HCT116 (cell line): ENCODE data around the gene DHRS13. TPM values are rescaled to one million over a fixed set of nuclear protein-coding genes. Genes with fewer than 3 reads are reported as not detected.
"Not testable (repeated sequence)": the region's sequence is repeated elsewhere in the genome, so short reads cannot be mapped to it uniquely, and the experiment has no call there.

Experiments used
- ATAC-seq: fragments of 200-7000 bp; cut with Tn5 transposase; 2 replicates; pipeline ENCODE4 v1.9.1; 2020; ENCODE audit warnings: mild to moderate bottlenecking, moderate library complexity
- BruUV-seq: library from RNA; stranded (reverse); fragments of 400-500 nt; replicated peaks from 2 replicates; lab custom pipeline; 2021; lab: Mats Ljungman, UMichigan
- CTCF ChIA-PET: fragments of 300-600 bp; sonication (Branson Sonifier 250); formaldehyde crosslinking; loops from one replicate; lab custom pipeline; 2021; ENCODE audit warnings: antibody characterized with exemption; lab: Charles Lee
- POLR2A ChIA-PET: fragments of 300-600, 350-600 bp; sonication (Branson Sonifier 250); formaldehyde crosslinking; loops from one replicate; lab custom pipeline; 2021; ENCODE audit warnings: antibody characterized with exemption; lab: Charles Lee
- RAD21 ChIA-PET, 2 experiments: fragments of 300-600 bp; sonication (Branson Sonifier 250); formaldehyde crosslinking; loops; one replicate each; lab custom pipeline; 2023; ENCODE audit warnings: low total read pairs in 2 of 2; ENCODE audit not compliant: uncharacterized antibody in 2 of 2, unreplicated experiment in 2 of 2, low non-redundant PET in 1 of 2; lab: Charles Lee
- DNase-seq: peaks from one replicate; pipeline ENCODE4 v3.0.0-alpha.2; 2010; ENCODE audit warnings: low read depth, low spot score
- H2AFZ ChIP-seq: fragments of 200-600 bp; shearing (Covaris generic), sonication (generic); 2 replicates; pipeline ENCODE4 v1.6.1; 2017; ENCODE audit warnings: low read depth, mixed run types, mixed read lengths, antibody characterized with exemption, low read length; ENCODE audit not compliant: poor library complexity, severe bottlenecking
- H3K27ac ChIP-seq: 2 replicates; pipeline ENCODE4 v1.5.1; 2012; ENCODE audit warnings: low read depth, low read length
- H3K27me3 ChIP-seq: fragments of 200-600 bp; sonication (generic); 2 replicates; pipeline ENCODE4 v1.6.1; 2016; ENCODE audit warnings: mixed run types, low read length, mixed read lengths; ENCODE audit not compliant: insufficient read depth
- H3K36me3 ChIP-seq, 2 experiments: fragments of 200-500 bp in 1 of 2; fragments of 200-600 bp in 1 of 2; sonication (Bioruptor generic) in 1 of 2; sonication (generic) in 1 of 2; 2 replicates each; pipeline versions ENCODE4 v1.5.1 to v1.6.1; 2014 to 2016; ENCODE audit warnings: low read length in 2 of 2, inconsistent platforms in 1 of 2, mixed read lengths in 1 of 2, mixed run types in 1 of 2; ENCODE audit not compliant: insufficient read depth in 2 of 2, control insufficient read depth in 1 of 2
- H3K4me1 ChIP-seq, 2 experiments: fragments of 200-600 bp in 1 of 2; sonication (generic) in 1 of 2; 2 replicates each; pipeline versions ENCODE4 v1.5.1 to v1.6.1; 2012 to 2017; ENCODE audit warnings: low read length in 2 of 2, inconsistent platforms in 1 of 2, mild to moderate bottlenecking in 1 of 2, mixed read lengths in 1 of 2, mixed run types in 1 of 2, moderate library complexity in 1 of 2; ENCODE audit not compliant: insufficient read depth in 2 of 2, control insufficient read depth in 1 of 2
- H3K4me2 ChIP-seq: fragments of 200-600 bp; sonication (generic); 2 replicates; pipeline ENCODE4 v1.6.1; 2017; ENCODE audit warnings: mixed run types, low read length, mixed read lengths
- H3K4me3 ChIP-seq, 2 experiments: fragments of 200-600 bp in 1 of 2; sonication (generic) in 1 of 2; replicated peaks in 1 of 2; 2 replicates each; pipeline ENCODE4 v1.5.1; 2011 to 2016; ENCODE audit warnings: low read length in 2 of 2, control low read depth in 1 of 2, low read depth in 1 of 2, mild to moderate bottlenecking in 1 of 2, mixed read lengths in 1 of 2, mixed run types in 1 of 2
- H3K79me2 ChIP-seq: fragments of 200-600 bp; sonication (generic); 2 replicates; pipeline ENCODE4 v1.6.1; 2017; ENCODE audit warnings: mild to moderate bottlenecking, mixed run types, low read length, moderate library complexity, mixed read lengths; ENCODE audit not compliant: insufficient read depth
- H3K9ac ChIP-seq: fragments of 200-600 bp; sonication (generic); 2 replicates; pipeline ENCODE4 v1.6.1; 2016; ENCODE audit warnings: low read length, mixed read lengths
- H3K9me2 ChIP-seq: fragments of 200-600 bp; sonication (generic), shearing (Covaris generic); 2 replicates; pipeline ENCODE4 v1.6.1; 2017; ENCODE audit warnings: mixed run types, mild to moderate bottlenecking, moderate library complexity; ENCODE audit not compliant: insufficient read depth
- H3K9me3 ChIP-seq, 2 experiments: fragments of 200-500 bp in 1 of 2; fragments of 200-600 bp in 1 of 2; sonication (Bioruptor generic) in 1 of 2; sonication (generic) in 1 of 2; 2 replicates each; pipeline ENCODE4 v1.6.1; 2014 to 2017; ENCODE audit warnings: low read length in 2 of 2, mixed read lengths in 2 of 2, inconsistent platforms in 1 of 2, low read depth in 1 of 2, mild to moderate bottlenecking in 1 of 2, mixed run types in 1 of 2, moderate library complexity in 1 of 2; ENCODE audit not compliant: control insufficient read depth in 1 of 2, insufficient read depth in 1 of 2
- H4K20me1 ChIP-seq: fragments of 200-600 bp; sonication (generic), shearing (Covaris generic); 2 replicates; pipeline ENCODE4 v1.6.1; 2017; ENCODE audit warnings: mixed run types, mild to moderate bottlenecking, moderate library complexity; ENCODE audit not compliant: insufficient read depth
- CEBPB ChIP-seq: IDR thresholded peaks from 2 replicates; pipeline ENCODE4 v1.6.1; 2012; ENCODE audit warnings: low read depth
- EGR1 ChIP-seq: IDR thresholded peaks from 2 replicates; pipeline ENCODE4 v1.6.1; 2012; ENCODE audit warnings: low read depth
- JUND ChIP-seq: IDR thresholded peaks from 2 replicates; pipeline ENCODE4 v1.6.1; 2012
- MAX ChIP-seq: IDR thresholded peaks from 2 replicates; pipeline ENCODE4 v1.6.1; 2012
- REST ChIP-seq: IDR thresholded peaks from 2 replicates; pipeline ENCODE4 v1.6.1; 2012; ENCODE audit warnings: low read depth
- YY1 ChIP-seq: IDR thresholded peaks from 2 replicates; pipeline ENCODE4 v1.6.1; 2011; ENCODE audit warnings: low read length, low read depth, moderate library complexity, mild to moderate bottlenecking; ENCODE audit not compliant: insufficient replicate concordance; ENCODE audit errors: extremely low read depth
- intact Hi-C: fragments of 100-400 bp; cut with micrococcal nuclease; formaldehyde crosslinking; loops from 2 replicates; pipeline ENCODE4 v1.10.0; 2022
- total RNA-seq: library from RNA; stranded (reverse); gene quantifications from one replicate; pipeline ENCODE4 v1.2.1, GENCODE V29; 2021; ENCODE audit not compliant: unreplicated experiment

DHRS13 gene
- total RNA-seq, 1 experiment from 2014 or later = 13.5 TPM

DNA sequence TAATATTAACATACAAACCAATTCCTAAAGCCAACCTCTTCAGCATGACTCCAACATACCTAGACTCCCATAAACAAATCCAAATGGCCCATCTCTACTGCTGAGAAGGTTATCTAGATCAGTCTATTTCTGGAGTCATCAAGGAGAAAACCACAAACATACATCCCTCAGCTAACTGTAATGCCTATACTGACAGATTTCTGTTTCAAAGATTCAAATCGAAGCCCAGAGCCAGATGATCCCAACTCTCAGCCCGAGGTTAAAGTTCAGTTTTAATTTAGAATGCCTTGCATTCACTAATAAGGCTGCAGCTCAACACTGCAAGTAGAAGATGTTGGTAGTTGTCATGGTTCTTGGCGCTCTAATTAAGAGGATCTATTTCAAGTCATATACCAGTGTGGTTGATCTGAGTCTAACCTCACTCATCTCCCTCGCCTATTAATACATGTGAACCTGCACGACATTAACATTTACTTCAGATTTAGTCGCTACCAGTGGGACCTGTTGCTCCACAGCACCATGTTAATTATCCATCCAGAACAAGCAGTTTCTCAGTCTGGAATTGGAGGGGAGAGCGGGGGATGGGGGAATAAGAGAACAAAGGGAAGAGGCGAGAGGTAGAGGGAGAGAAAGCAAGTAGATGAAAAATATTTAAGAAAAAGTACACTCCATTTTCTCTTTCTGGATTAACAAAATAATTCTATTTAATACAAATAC is 33.0 kb upstream of the DHRS13 start (continued):
- TF ChIP-seq MAX = no peak
- TF ChIP-seq, all 23 proteins: peak for 0

DNA sequence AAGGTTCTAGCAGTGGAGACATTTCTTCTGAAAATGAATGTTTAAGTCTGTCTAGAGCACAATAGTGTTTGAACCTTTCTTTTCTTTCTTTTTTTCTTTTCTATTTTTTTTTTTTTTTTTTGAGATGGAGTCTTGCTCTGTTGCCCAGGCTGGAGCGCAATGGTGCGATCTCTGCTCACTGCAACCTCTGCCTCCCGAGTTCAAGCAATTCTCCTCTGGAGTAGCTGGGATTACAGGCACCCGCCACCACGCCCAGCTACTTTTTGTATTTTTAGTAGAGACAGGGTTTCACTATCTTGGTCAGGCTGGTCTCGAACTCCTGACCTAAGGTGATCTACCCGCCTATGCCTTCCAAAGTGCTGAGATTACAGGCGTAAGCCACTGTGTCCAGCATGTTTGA is 31.6 kb upstream of the DHRS13 start:
- H3K27ac ChIP-seq, DNase-seq, H2AFZ ChIP-seq, intact Hi-C loops, H3K4me2 ChIP-seq, H3K36me3 ChIP-seq, POLR2A ChIA-PET, CTCF ChIA-PET, RAD21 ChIA-PET, ATAC-seq, H3K27me3 ChIP-seq, H3K4me1 ChIP-seq, H3K4me3 ChIP-seq, H3K9me3 ChIP-seq, H3K9ac ChIP-seq, H3K9me2 ChIP-seq, BruUV-seq: not testable (repeated sequence)
- Histone ChIP-seq H4K20me1 (peaks cover 13% of the 10 kb centered on the region; the same call in 1 of the 2 replicates), H3K79me2 (peaks cover 95% of the 10 kb centered on the region)

DNA sequence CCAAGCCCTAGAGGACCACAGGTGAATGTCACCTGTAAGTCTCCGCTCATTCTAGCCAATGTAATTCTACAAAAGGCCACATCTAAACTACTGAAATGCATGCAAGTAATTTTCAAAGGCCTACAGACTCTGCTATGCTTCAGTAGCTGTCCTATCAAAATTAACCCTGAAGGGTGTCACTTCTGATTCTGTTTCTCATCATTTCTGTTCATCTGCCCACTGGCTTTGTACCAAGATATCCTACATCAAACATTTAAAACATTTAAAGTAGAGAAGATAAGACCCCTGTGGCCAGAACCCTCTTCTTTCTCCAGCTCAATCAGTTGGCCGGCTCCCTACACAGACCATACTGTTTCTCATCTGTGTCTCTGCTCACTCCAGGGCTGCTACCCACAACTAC is 26.9 kb upstream of the DHRS13 start:
- intact Hi-C loops = no loop called here

More for the DNA sequence above, 26.9 kb upstream of the DHRS13 start:
- ChIA-PET CTCF (interaction anchor here (1.1 to 1.2 kb wide), 2 partner anchors 25 to 203 kb away, joined by 3 to 4 read pairs; no protein-coding TSS in a partner anchor), RAD21 (no interaction called here), POLR2A (no interaction called here)
- H4K20me1 ChIP-seq = no peaks in the 10 kb centered on the region
- no TSS peak for BruUV-seq
- H3K4me2 ChIP-seq = no peak overlapping the region
- no peak overlapping the region for H3K27ac ChIP-seq
- H3K79me2 ChIP-seq = peaks cover 80% of the 10 kb centered on the region
- no peaks in the 10 kb centered on the region for H3K9me2 ChIP-seq
- H3K27me3 ChIP-seq = no peaks in the 10 kb centered on the region
- H3K4me3 ChIP-seq = no peak overlapping the region
- no peaks in the 10 kb centered on the region for H3K4me1 ChIP-seq
- TF ChIP-seq JUND (no peak), EGR1 (no peak), REST (no peak), CEBPB (no peak), YY1 (no peak)
- peaks cover 0 to 9% of the 10 kb centered on the region in 2 experiments; a peak in 1 of 4 replicates for H3K36me3 ChIP-seq
- no peak for DNase-seq
- H3K9me3 ChIP-seq = no peaks in the 10 kb centered on the region
- H2AFZ ChIP-seq = no peak overlapping the region
- ATAC-seq = no peak
- no peak overlapping the region for H3K9ac ChIP-seq
